Measurements from ENCODE around the gene GSN.

DNA sequence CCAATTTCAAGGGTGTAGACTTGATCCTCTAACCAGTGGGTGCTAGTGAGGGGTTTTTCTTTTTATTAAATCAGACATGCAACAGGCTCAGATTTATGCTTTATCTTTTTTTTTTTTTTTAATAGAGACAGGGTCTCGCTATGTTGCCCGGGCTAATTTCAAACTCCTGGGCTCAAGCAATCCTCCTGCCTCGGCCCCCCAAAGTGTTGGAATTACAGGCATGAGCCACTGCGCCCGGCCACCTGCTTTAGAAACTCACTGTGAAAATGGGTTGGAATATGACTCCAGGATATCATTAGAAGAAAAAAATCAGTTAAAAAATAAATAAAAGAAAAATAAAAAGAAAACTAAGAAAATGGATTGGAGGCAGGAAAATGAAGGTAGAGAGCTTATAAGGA, 51.4 kb downstream of the GSN start:
- no peak for TF ChIP-seq EZH2 (IDR thresholded peaks at IDR 0.05; ENCODE audit: borderline replicate concordance, low read depth, low read length, poor library complexity, severe bottlenecking)
- TF ChIP-seq, protein P1, sequence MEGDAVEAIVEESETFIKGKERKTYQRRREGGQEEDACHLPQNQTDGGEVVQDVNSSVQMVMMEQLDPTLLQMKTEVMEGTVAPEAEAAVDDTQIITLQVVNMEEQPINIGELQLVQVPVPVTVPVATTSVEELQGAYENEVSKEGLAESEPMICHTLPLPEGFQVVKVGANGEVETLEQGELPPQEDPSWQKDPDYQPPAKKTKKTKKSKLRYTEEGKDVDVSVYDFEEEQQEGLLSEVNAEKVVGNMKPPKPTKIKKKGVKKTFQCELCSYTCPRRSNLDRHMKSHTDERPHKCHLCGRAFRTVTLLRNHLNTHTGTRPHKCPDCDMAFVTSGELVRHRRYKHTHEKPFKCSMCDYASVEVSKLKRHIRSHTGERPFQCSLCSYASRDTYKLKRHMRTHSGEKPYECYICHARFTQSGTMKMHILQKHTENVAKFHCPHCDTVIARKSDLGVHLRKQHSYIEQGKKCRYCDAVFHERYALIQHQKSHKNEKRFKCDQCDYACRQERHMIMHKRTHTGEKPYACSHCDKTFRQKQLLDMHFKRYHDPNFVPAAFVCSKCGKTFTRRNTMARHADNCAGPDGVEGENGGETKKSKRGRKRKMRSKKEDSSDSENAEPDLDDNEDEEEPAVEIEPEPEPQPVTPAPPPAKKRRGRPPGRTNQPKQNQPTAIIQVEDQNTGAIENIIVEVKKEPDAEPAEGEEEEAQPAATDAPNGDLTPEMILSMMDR (conservative IDR thresholded peaks at IDR 0.05; ENCODE audit: low read depth, low read length): no peak

Data from A673 (cell line).